Activated naive CD4-positive, alpha-beta T cell treated with anti-CD3 and anti-CD28 coated beads, Interleukin-2, amount 50 U/mL, for 72 hours (primary cell): ENCODE data around the gene PTRH1. TPM values are rescaled to one million over a fixed set of nuclear protein-coding genes. Genes with fewer than 3 reads are reported as not detected.

ENCODE experiments used
- ATAC-seq, 2 donors: fragments of 150-1000 bp; cut with Tn5 transposase; 2 replicates each; pipeline ENCODE4 v1.10.0; 2021; ENCODE audit warnings: mild to moderate bottlenecking in 2 of 2, moderate library complexity in 2 of 2
- DNase-seq, 2 donors: peaks; one replicate each; pipeline ENCODE4 v3.0.0; 2021 to 2022; ENCODE audit warnings: low spot score in 2 of 2
- H3K27ac Mint-ChIP-seq, 2 donors: one replicate each; pipeline ENCODE4 v1.8.0; 2022; ENCODE audit warnings: mild to moderate bottlenecking in 2 of 2, mixed read lengths in 2 of 2
- H3K36me3 Mint-ChIP-seq, 2 donors: one replicate each; pipeline ENCODE4 v1.8.0; 2022; ENCODE audit warnings: mixed read lengths in 2 of 2
- H3K9me3 Mint-ChIP-seq, 2 donors: one replicate each; pipeline ENCODE4 v1.8.0; 2022; ENCODE audit warnings: mixed read lengths in 2 of 2
- total RNA-seq, 2 donors: library from RNA; stranded (reverse); gene quantifications; one replicate each; pipeline ENCODE4 v1.2.3, GENCODE V29; 2022

PTRH1 gene
- total RNA-seq, 2 donors from 2014 or later: 9.5 to 12.6 TPM

- DNase-seq (no peak), ATAC-seq (no peak)
- no peaks in the 10 kb centered on the region for H3K36me3 Mint-ChIP-seq
- H3K9me3 Mint-ChIP-seq: no peaks in the 10 kb centered on the region
- H3K27ac Mint-ChIP-seq: no peak overlapping the region
These were observed 22.3 kb downstream of the PTRH1 start for GRCh38 chr9:127693143-127693542.

GRCh38 chr9:127692071-127692470, 23.4 kb downstream of the PTRH1 start:
- DNase-seq (no peak), ATAC-seq (no peak)
- H3K27ac Mint-ChIP-seq: no peak overlapping the region
- H3K36me3 Mint-ChIP-seq: no peaks in the 10 kb centered on the region
- no peaks in the 10 kb centered on the region for H3K9me3 Mint-ChIP-seq

GRCh38 chr9:127690735-127691134, 24.7 kb downstream of the PTRH1 start:
- Mint-ChIP-seq H3K36me3 (no peaks in the 10 kb centered on the region), H3K27ac (peak overlapping the region in 1 of 2 donors; percentile 26), H3K9me3 (no peaks in the 10 kb centered on the region)
- no peak for DNase-seq
- no peak for ATAC-seq

- no peak overlapping the region for H3K27ac Mint-ChIP-seq
- ATAC-seq: no peak
- DNase-seq: no peak
- no peaks in the 10 kb centered on the region for H3K36me3 Mint-ChIP-seq
- H3K9me3 Mint-ChIP-seq: no peaks in the 10 kb centered on the region
These were observed 26.0 kb downstream of the PTRH1 start for GRCh38 chr9:127689329-127690000.

GRCh38 chr9:127686461-127687393, 28.7 kb downstream of the PTRH1 start:
- peak overlapping the region in 1 of 2 donors; percentile 50 for H3K27ac Mint-ChIP-seq
- ATAC-seq: no peak
- no peaks in the 10 kb centered on the region for H3K9me3 Mint-ChIP-seq
- DNase-seq: no peak
- no peaks in the 10 kb centered on the region for H3K36me3 Mint-ChIP-seq

GRCh38 chr9:127684576-127684975, 30.9 kb downstream of the PTRH1 start:
- DNase-seq (no peak), ATAC-seq (no peak)
- no peaks in the 10 kb centered on the region for H3K9me3 Mint-ChIP-seq
- no peaks in the 10 kb centered on the region for H3K36me3 Mint-ChIP-seq
- no peak overlapping the region for H3K27ac Mint-ChIP-seq

GRCh38 chr9:127683723-127684122, 31.7 kb downstream of the PTRH1 start:
- DNase-seq (no peak), ATAC-seq (no peak)
- H3K9me3 Mint-ChIP-seq: no peaks in the 10 kb centered on the region
- H3K27ac Mint-ChIP-seq: peak overlapping the region in 1 of 2 donors; percentile 5
- H3K36me3 Mint-ChIP-seq: no peaks in the 10 kb centered on the region

GRCh38 chr9:127682351-127683136, 32.9 kb downstream of the PTRH1 start:
- Mint-ChIP-seq H3K9me3 (no peaks in the 10 kb centered on the region), H3K36me3 (no peaks in the 10 kb centered on the region), H3K27ac (no peak overlapping the region)
- ATAC-seq (no peak), DNase-seq (no peak)

- no peak for DNase-seq
- H3K9me3 Mint-ChIP-seq: no peaks in the 10 kb centered on the region
- ATAC-seq: no peak
- H3K36me3 Mint-ChIP-seq: no peaks in the 10 kb centered on the region
- no peak overlapping the region for H3K27ac Mint-ChIP-seq
These were observed 34.6 kb downstream of the PTRH1 start for GRCh38 chr9:127680846-127681245.

GRCh38 chr9:127680226-127680625, 35.2 kb downstream of the PTRH1 start:
- Mint-ChIP-seq H3K27ac (peak overlapping the region in 1 of 2 donors; percentile 50), H3K36me3 (no peaks in the 10 kb centered on the region), H3K9me3 (no peaks in the 10 kb centered on the region)
- ATAC-seq (no peak), DNase-seq (no peak)

- no peak for DNase-seq
- no peaks in the 10 kb centered on the region for H3K9me3 Mint-ChIP-seq
- no peak for ATAC-seq
These were observed 36.0 kb downstream of the PTRH1 start for GRCh38 chr9:127679506-127679905.

GRCh38 chr9:127676638-127677037, 38.8 kb downstream of the PTRH1 start:
- H3K27ac Mint-ChIP-seq: no peak overlapping the region
- no peak for DNase-seq
- no peak for ATAC-seq
- no peaks in the 10 kb centered on the region for H3K9me3 Mint-ChIP-seq
- no peaks in the 10 kb centered on the region for H3K36me3 Mint-ChIP-seq

More at GRCh38 chr9:127679506-127679905, 36.0 kb downstream of the PTRH1 start:
- no peaks in the 10 kb centered on the region for H3K36me3 Mint-ChIP-seq
- no peak overlapping the region for H3K27ac Mint-ChIP-seq

GRCh38 chr9:127673234-127673633, 42.2 kb downstream of the PTRH1 start:
- DNase-seq (no peak), ATAC-seq (no peak)
- no peak overlapping the region for H3K27ac Mint-ChIP-seq
- no peaks in the 10 kb centered on the region for H3K36me3 Mint-ChIP-seq
- no peaks in the 10 kb centered on the region for H3K9me3 Mint-ChIP-seq

- Mint-ChIP-seq H3K9me3 (no peaks in the 10 kb centered on the region), H3K36me3 (no peaks in the 10 kb centered on the region), H3K27ac (peak overlapping the region in 1 of 2 donors; percentile 87)
- DNase-seq: no peak
- no peak for ATAC-seq
These were observed 47.6 kb downstream of the PTRH1 start for GRCh38 chr9:127667906-127668305.

GRCh38 chr9:127667127-127667844, 48.2 kb downstream of the PTRH1 start:
- DNase-seq (no peak), ATAC-seq (no peak)
- Mint-ChIP-seq H3K36me3 (no peaks in the 10 kb centered on the region), H3K27ac (peak overlapping the region in 1 of 2 donors; percentile 87), H3K9me3 (no peaks in the 10 kb centered on the region)
